SK-N-SH (cell line): ENCODE results near the gene TMEM11.

Source experiments
- CTCF ChIP-seq: fragments of 200-600 bp; sonication (generic); IDR thresholded peaks from 2 replicates; pipeline ENCODE4 v1.6.1; 2017; ENCODE audit warnings: antibody characterized with exemption, mild to moderate bottlenecking, moderate library complexity
- EP300 ChIP-seq, 2 experiments: IDR thresholded peaks; 2 replicates each; pipeline versions ENCODE4 v1.4.0 to v1.6.1; 2012; ENCODE audit warnings: borderline replicate concordance in 1 of 2, low read depth in 1 of 2, low read length in 1 of 2
- GATA2 ChIP-seq: sonication (generic); formaldehyde crosslinking; IDR thresholded peaks from 2 replicates; pipeline ENCODE4 v1.5.0; 2020; ENCODE audit warnings: mild to moderate bottlenecking, missing genetic modification reagents
- MAX ChIP-seq: IDR thresholded peaks from 2 replicates; pipeline ENCODE4 v1.4.0; 2012; ENCODE audit warnings: low read depth
- MXI1 ChIP-seq: IDR thresholded peaks from 2 replicates; pipeline ENCODE4 v1.6.1; 2012; ENCODE audit warnings: mild to moderate bottlenecking, low read depth, low read length, improper control_type of control experiment

GRCh38 chr17:21239680-21240368 is 25.9 kb upstream of the TMEM11 start:
- TF ChIP-seq CTCF (peak; percentile 57), EP300 (IDR thresholded peaks at IDR 0.05; ENCODE audit: borderline replicate concordance in 1 of 2, low read depth in 1 of 2, low read length in 1 of 2) (no peak), GATA2 (no peak), MXI1 (no peak), MAX (no peak)
